Testis (tissue), 3 donors: ENCODE data around the gene DIAPH2. TPM values are rescaled to one million over a fixed set of nuclear protein-coding genes. Genes with fewer than 3 reads are reported as not detected.
"Not testable (repeated sequence)": the region's sequence is repeated elsewhere in the genome, so short reads cannot be mapped to it uniquely, and the experiment has no call there.

Source experiments
- DNase-seq: peaks from one replicate; pipeline ENCODE4 v3.0.0-alpha.2; 2019
- H3K27ac ChIP-seq, 2 donors: fragments of 200-600 bp; sonication (generic); one replicate each; pipeline ENCODE4 v1.5.1; 2019
- H3K27me3 ChIP-seq: fragments of 200-600 bp; sonication (generic); one replicate; pipeline ENCODE4 v1.5.1; 2019
- H3K36me3 ChIP-seq: fragments of 200-600 bp; sonication (generic); one replicate; pipeline ENCODE4 v1.5.1; 2017; ENCODE audit warnings: low read depth; ENCODE audit errors: missing control alignments
- H3K4me1 ChIP-seq: fragments of 200-600 bp; sonication (generic); one replicate; pipeline ENCODE4 v1.5.1; 2019
- H3K4me3 ChIP-seq, 2 donors: fragments of 200-600 bp; sonication (generic); one replicate each; pipeline ENCODE4 v1.5.1; 2017 to 2019
- H3K9me3 ChIP-seq: fragments of 200-600 bp; sonication (generic); one replicate; pipeline ENCODE4 v1.5.1; 2017
- POLR2A ChIP-seq: fragments of 450-650 bp; IDR thresholded peaks from one replicate; pipeline ENCODE4 v1.6.1; 2017; ENCODE audit warnings: antibody characterized with exemption, mild to moderate bottlenecking, moderate library complexity
- WGBS, 2 donors: methylation state at CpG; one replicate each; pipeline ENCODE4 v1.1.5; 2018; 5-methylcytosine and 5-hydroxymethylcytosine counted together
- intact Hi-C: fragments of 100-400 bp; cut with DNase I; formaldehyde crosslinking; loops from one replicate; pipeline ENCODE4 v1.15.1; 2023; ENCODE audit warnings: low total_unique reads
- polyA plus RNA-seq: library from polyadenylated mRNA; stranded (reverse); fragments of 350-450 nt; fragmentation: Illumina TruSeq; extraction: RNeasy Lipid Tissue Mini Kit (QIAGEN cat#74804); gene quantifications from one replicate; pipeline ENCODE4 v1.2.3, GENCODE V29; 2014; ENCODE audit warnings: low read depth, low replicate concordance; ENCODE audit not compliant: insufficient read depth
- total RNA-seq, 2 donors: library from RNA; depleted of rRNA; stranded (reverse); fragments of >200 nt; gene quantifications; one replicate each; pipeline ENCODE4 v1.2.3, GENCODE V29; 2016
- TF ChIP-seq, protein P1 (sequence below), 3 experiments: fragments of 450-650 bp in 2 of 3; fragments of 200-600 bp in 1 of 3; sonication (generic) in 1 of 3; IDR thresholded peaks; one replicate each; pipeline ENCODE4 v1.5.1; 2016 to 2019; ENCODE audit warnings: antibody characterized with exemption in 3 of 3, mild to moderate bottlenecking in 2 of 3, moderate library complexity in 1 of 3

Gene DIAPH2
- total and polyA plus RNA-seq, 3 donors from 2014 or later = 13.1 to 68.3 (median 67.4) TPM

DNA sequence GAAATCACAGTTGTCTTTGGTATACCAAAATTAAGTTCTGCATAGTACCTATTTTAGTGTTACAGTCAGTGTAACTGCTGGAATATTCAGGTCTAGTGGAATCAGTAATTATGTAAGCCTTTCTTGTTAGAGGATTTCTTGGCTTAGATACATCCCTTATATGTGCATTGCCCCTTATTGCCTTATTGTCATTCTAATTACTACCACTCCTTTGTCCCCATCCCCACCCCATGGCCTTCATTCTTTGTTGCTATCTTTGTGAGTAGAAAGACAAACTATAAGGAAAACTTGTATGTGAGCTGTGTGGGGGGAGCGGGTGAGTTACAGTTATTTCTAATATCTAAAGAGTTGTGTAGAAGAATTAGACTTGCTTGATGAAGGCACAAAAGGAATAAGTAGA lies 162.2 kb downstream of the DIAPH2 start:
- H3K4me3 ChIP-seq = no peak overlapping the region
- DNase-seq = no peak
- intact Hi-C loops = no loop called here
- no peaks in the 10 kb centered on the region for H3K4me1 ChIP-seq
- H3K36me3 ChIP-seq = no peaks in the 10 kb centered on the region
- H3K9me3 ChIP-seq = no peaks in the 10 kb centered on the region
- no peaks in the 10 kb centered on the region for H3K27me3 ChIP-seq
- no peak for TF ChIP-seq POLR2A
- TF ChIP-seq, protein P1, sequence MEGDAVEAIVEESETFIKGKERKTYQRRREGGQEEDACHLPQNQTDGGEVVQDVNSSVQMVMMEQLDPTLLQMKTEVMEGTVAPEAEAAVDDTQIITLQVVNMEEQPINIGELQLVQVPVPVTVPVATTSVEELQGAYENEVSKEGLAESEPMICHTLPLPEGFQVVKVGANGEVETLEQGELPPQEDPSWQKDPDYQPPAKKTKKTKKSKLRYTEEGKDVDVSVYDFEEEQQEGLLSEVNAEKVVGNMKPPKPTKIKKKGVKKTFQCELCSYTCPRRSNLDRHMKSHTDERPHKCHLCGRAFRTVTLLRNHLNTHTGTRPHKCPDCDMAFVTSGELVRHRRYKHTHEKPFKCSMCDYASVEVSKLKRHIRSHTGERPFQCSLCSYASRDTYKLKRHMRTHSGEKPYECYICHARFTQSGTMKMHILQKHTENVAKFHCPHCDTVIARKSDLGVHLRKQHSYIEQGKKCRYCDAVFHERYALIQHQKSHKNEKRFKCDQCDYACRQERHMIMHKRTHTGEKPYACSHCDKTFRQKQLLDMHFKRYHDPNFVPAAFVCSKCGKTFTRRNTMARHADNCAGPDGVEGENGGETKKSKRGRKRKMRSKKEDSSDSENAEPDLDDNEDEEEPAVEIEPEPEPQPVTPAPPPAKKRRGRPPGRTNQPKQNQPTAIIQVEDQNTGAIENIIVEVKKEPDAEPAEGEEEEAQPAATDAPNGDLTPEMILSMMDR (IDR thresholded peaks at IDR 0.05) = no peak
- no peak overlapping the region for H3K27ac ChIP-seq
- 91 to 100% methylated on average over 1 of the region's 1 CpG for WGBS, 2 donors

DNA sequence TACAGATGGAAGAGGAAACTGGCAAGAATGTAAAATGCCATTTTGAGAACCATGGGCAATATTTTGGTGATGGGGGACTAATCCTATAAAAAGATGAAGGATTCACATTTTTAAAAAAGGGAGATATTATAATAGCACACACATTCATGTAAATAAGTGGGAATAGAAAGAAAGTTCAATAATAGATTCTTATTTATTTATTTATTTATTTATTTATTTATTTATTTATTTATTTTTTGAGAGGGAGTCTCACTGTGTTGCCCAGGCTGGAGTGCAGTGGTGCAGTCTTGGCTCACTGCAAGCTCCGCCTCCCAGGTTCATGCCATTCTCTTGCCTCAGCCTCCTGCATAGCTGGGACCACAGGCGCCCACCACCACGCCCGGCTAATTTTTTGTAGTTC lies 174.8 kb downstream of the DIAPH2 start:
- not testable (repeated sequence) for H3K36me3 ChIP-seq

DNA sequence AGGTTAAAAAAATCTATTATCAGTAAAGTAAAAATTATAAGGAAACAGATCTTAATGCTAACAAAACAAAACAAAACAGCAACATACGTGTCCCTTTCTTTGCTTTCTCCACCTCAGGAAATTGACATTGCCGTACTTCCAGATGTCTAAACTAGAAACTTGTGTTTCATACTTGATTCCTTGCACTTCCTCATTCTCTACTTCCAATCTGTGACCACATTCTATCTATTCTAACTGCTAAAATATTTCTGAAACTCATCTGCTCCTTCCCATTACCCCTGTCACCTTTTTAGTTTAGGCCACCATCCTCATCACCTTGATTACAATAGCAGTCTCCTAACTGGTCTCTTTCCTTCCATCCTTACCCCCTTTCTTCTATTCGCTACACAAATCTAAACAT lies 176.6 kb downstream of the DIAPH2 start:
- no peak for TF ChIP-seq POLR2A
- Histone ChIP-seq H3K4me1 (no peaks in the 10 kb centered on the region), H3K27me3 (no peaks in the 10 kb centered on the region), H3K36me3 (no peaks in the 10 kb centered on the region), H3K27ac (no peak overlapping the region), H3K4me3 (no peak overlapping the region), H3K9me3 (no peaks in the 10 kb centered on the region)
- 82 to 93% methylated on average over 3 of the region's 3 CpGs for WGBS, 2 donors
- DNase-seq = no peak
- intact Hi-C loops = no loop called here

More for the DNA sequence above, 174.8 kb downstream of the DIAPH2 start:
- intact Hi-C loops, H3K4me3 ChIP-seq, H3K9me3 ChIP-seq, H3K27ac ChIP-seq, H3K4me1 ChIP-seq, DNase-seq, H3K27me3 ChIP-seq: not testable (repeated sequence)
- WGBS, 2 donors = 95 to 100% methylated on average over 2 to 4 of the region's 4 CpGs

DNA sequence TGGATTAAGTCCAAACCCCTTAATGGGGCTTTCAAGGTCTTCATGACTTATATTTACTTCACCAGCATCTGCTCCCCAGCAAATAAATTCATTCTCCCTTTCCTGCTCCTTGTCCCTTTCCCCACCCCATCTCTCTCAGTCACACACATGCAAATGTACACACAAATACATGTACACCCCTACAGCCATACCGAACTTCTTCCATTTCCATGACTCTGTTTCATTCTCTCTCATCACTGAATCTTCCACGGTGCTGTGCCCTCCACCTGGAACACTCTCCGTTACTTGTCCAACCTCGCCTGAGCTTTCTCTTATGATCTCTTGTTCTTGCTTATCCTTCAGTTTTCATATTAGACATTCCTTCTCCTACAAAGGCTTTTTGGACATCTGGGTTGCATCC lies 177.0 kb downstream of the DIAPH2 start:
- TF ChIP-seq POLR2A = no peak
- TF ChIP-seq, protein P1 (IDR thresholded peaks at IDR 0.05) = no peak
- H3K36me3 ChIP-seq = no peaks in the 10 kb centered on the region
- no peaks in the 10 kb centered on the region for H3K4me1 ChIP-seq
- no peak overlapping the region for H3K4me3 ChIP-seq
- DNase-seq = no peak
- H3K27me3 ChIP-seq = no peaks in the 10 kb centered on the region
- intact Hi-C loops = no loop called here
- no peaks in the 10 kb centered on the region for H3K9me3 ChIP-seq
- H3K27ac ChIP-seq = no peak overlapping the region
- 98% methylated on average over 4 of the region's 4 CpGs for WGBS, 2 donors

DNA sequence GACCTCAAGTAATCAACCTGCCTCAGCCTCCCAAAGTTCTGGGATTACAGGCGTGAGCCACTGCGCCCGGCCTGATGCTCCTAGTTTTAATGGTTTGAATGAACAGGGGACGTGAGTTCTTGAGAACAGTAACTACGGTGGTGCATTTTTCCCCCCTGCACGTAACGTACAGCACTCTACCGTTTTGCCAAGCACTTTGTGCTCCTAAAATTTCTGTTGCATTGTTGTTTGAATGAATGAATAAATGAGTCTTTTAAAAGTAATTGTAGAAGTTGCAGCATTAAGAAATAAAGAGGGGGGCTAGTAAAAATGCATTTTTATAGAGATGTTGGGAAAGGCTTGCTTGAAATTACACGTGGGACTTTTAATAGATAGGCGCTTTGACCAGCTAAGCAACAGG lies 199.0 kb downstream of the DIAPH2 start, which contains the start of gene RPA4:
TSS of gene RPA4 (plus strand) at position 301 of the 400 bp plus-strand sequence. CDS start 403 bp downstream, outside the sequence.
- DNase-seq = no peak
- no peaks in the 10 kb centered on the region for H3K27me3 ChIP-seq
- H3K9me3 ChIP-seq = no peaks in the 10 kb centered on the region
- no peaks in the 10 kb centered on the region for H3K4me1 ChIP-seq
- no peaks in the 10 kb centered on the region for H3K36me3 ChIP-seq
- 51 to 81% methylated on average over 6 to 10 of the region's 10 CpGs for WGBS, 2 donors
- H3K4me3 ChIP-seq = no peak within 1 kb of the TSS
- TF ChIP-seq, protein P1 (IDR thresholded peaks at IDR 0.05) = no peak
- TF ChIP-seq POLR2A = no peak
- H3K27ac ChIP-seq = no peak within 1 kb of the TSS
- intact Hi-C loops = no loop called here

DNA sequence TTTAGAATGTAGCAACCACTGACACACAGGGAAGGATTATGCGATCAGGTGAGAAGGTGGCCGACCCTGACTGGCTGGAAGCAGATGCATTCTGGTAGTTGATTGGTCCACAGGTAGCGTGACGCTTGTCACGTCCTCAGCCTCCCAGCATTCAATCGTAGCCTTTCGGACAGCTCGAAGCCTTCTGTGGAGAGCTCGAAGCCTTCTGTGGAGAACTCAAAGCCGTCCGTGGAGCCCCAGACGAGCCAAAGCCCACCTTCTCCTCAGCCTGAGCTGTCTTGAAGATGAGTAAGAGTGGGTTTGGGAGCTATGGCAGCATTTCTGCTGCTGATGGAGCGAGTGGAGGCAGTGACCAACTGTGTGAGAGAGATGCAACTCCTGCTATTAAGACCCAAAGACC lies 199.4 kb downstream of the DIAPH2 start:
- H3K27ac ChIP-seq = no peak overlapping the region
- no peaks in the 10 kb centered on the region for H3K9me3 ChIP-seq
- peak; percentile 38 for DNase-seq
- intact Hi-C loops = no loop called here
- WGBS, 2 donors = 80 to 95% methylated on average over 8 of the region's 13 CpGs
- no peaks in the 10 kb centered on the region for H3K36me3 ChIP-seq
- no peak overlapping the region for H3K4me3 ChIP-seq
- H3K4me1 ChIP-seq = no peaks in the 10 kb centered on the region
- TF ChIP-seq POLR2A = no peak
- TF ChIP-seq, protein P1 (IDR thresholded peaks at IDR 0.05) = no peak
- H3K27me3 ChIP-seq = no peaks in the 10 kb centered on the region
